GM12864 (cell line): ENCODE measurements around the gene DCTN5.
"Not testable (repeated sequence)": the region's sequence is repeated elsewhere in the genome, so short reads cannot be mapped to it uniquely, and the experiment has no call there.

Experiments used
- DNase-seq: peaks from one replicate; pipeline ENCODE4 v3.0.0-alpha.2; 2011; ENCODE audit warnings: low read depth
- H3K4me3 ChIP-seq: 2 replicates; pipeline ENCODE4 v1.5.1; 2011; ENCODE audit warnings: mild to moderate bottlenecking, low read depth, low read length, control low read depth
- TF ChIP-seq, protein P1 (sequence below): IDR thresholded peaks from 2 replicates; pipeline ENCODE4 v1.5.1; 2011; ENCODE audit warnings: low read depth, mild to moderate bottlenecking, moderate library complexity, low read length, control low read depth, inconsistent platforms; ENCODE audit errors: missing control alignments

DCTN5 gene

GRCh38 chr16:23608194-23608593 is 33.1 kb upstream of the DCTN5 start:
- H3K4me3 ChIP-seq, result no peak overlapping the region
- DNase-seq, result no peak
- TF ChIP-seq, protein P1, sequence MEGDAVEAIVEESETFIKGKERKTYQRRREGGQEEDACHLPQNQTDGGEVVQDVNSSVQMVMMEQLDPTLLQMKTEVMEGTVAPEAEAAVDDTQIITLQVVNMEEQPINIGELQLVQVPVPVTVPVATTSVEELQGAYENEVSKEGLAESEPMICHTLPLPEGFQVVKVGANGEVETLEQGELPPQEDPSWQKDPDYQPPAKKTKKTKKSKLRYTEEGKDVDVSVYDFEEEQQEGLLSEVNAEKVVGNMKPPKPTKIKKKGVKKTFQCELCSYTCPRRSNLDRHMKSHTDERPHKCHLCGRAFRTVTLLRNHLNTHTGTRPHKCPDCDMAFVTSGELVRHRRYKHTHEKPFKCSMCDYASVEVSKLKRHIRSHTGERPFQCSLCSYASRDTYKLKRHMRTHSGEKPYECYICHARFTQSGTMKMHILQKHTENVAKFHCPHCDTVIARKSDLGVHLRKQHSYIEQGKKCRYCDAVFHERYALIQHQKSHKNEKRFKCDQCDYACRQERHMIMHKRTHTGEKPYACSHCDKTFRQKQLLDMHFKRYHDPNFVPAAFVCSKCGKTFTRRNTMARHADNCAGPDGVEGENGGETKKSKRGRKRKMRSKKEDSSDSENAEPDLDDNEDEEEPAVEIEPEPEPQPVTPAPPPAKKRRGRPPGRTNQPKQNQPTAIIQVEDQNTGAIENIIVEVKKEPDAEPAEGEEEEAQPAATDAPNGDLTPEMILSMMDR, result no peak

DNA sequence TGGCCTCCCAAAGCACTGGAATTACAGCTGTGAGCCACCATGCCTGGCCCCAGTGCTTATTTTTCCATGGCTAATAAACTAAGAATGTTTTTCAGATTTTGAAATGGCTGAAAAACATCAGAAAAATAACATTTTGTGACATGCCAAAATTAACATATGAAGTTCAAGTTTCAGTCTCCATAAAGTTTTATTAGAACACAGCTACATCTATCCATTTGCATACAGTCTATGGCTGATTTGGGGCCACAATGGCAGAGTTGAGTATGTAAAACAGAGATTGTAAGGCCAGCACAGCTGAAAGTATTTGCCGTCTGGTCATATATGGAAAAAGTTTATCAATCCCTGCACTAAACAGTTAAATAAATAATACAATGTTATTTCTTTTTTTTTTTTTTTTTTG is 31.3 kb upstream of the DCTN5 start:
- DNase-seq, result no peak
- TF ChIP-seq, protein P1, result no peak
- no peak overlapping the region for H3K4me3 ChIP-seq

- not testable (repeated sequence) for DNase-seq, H3K4me3 ChIP-seq
Observed at GRCh38 chr16:23610905-23611304, 30.4 kb upstream of the DCTN5 start.

DNA sequence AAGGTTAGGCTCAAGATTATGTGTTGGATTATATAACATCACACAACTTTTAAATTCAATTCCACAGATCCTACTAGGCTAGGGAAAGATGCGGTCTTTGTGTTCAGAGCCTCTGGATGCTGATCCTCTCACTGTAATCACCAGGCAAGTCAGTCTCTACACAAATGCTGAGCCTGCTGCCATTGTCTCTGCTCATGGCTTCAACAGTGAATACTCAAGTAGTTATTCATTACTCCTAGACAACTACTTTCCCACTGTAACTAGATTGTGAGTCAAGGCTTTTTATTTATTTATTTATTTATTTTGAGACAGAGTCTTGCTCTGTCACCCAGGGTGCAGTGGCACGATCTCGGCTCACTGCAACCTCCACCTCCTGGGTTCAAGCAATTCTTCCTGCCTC is 29.3 kb upstream of the DCTN5 start:
- no peak overlapping the region for H3K4me3 ChIP-seq
- TF ChIP-seq, protein P1, result no peak
- DNase-seq, result no peak

GRCh38 chr16:23615805-23616204 is 25.5 kb upstream of the DCTN5 start:
- H3K4me3 ChIP-seq, result no peak overlapping the region
- TF ChIP-seq, protein P1, result no peak

GRCh38 chr16:23624092-23624491 is 17.2 kb upstream of the DCTN5 start:
- DNase-seq, result no peak
- TF ChIP-seq, protein P1, result no peak
- H3K4me3 ChIP-seq, result no peak overlapping the region

More at GRCh38 chr16:23615805-23616204, 25.5 kb upstream of the DCTN5 start:
- DNase-seq, result no peak

DNA sequence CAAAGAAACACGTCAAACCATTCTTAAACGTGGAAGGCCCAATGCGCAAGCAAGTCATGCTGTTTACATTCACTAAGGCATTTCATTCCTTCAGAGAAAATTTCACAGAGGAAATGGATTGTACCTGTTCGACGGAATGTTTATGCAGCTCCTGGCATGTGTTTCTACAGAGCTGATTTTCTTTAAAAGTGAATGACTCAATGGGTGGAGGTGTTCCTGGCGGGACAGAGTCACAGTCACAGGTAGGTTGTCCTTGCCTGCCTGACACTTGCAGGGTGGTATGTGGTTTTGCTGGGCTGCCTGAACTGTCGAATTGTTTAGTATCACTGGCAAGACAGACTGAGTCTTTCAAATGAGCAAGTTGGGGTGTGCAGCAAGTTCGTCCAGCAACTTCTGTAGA is 11.8 kb upstream of the DCTN5 start:
- no peak for DNase-seq
- TF ChIP-seq, protein P1, result no peak
- no peak overlapping the region for H3K4me3 ChIP-seq

- DNase-seq, H3K4me3 ChIP-seq: not testable (repeated sequence)
Observed at GRCh38 chr16:23631874-23632273, 9.4 kb upstream of the DCTN5 start.
